ENCODE measurements around the gene HLA-DQA1. TPM values are rescaled to one million over a fixed set of nuclear protein-coding genes. Genes with fewer than 3 reads are reported as not detected.

The HLA-DQA1 gene
- total RNA-seq: not detected in 2 replicates

DNA sequence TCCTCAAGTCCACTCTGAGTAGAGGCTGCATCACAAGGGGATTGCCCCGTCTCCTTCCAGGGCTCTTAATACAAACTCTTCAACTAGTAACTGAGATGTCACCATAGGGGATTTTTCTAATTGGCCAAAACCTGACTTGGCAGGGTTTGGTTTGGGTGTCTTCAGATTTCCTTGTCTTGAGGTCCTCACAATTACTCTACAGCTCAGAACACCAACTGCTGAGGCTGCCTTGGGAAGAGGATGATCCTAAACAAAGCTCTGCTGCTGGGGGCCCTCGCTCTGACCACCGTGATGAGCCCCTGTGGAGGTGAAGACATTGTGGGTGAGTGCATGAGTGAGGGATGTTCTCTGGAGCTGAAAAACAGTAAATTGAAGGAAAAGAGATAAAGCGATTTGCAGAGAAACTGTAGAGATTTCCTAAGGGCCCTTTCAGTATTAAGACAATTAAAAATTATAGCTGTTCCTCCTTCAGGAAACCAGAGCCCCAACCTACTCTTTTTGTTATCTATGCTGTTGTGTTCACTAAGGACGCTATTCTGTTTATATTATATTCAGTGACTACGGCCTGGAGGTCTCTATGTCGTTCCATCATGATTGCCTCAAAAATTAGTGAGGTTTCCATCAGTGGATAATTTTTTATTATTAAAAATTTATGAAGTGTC, at the start of gene HLA-DQA1:
Gene HLA-DQA1, plus strand, starts transcription at position 188 of the 662 bp plus-strand sequence. Its CDS starts 53 bp downstream, at position 241.

GRCh38 chr6:32589596-32590449, 47.4 kb upstream of the HLA-DQA1 start, which contains the start of gene HLA-DRB1:
HLA-DRB1 (minus strand) TSS chr6:32589848; CDS start chr6:32589742, 106 bp downstream.

DNA sequence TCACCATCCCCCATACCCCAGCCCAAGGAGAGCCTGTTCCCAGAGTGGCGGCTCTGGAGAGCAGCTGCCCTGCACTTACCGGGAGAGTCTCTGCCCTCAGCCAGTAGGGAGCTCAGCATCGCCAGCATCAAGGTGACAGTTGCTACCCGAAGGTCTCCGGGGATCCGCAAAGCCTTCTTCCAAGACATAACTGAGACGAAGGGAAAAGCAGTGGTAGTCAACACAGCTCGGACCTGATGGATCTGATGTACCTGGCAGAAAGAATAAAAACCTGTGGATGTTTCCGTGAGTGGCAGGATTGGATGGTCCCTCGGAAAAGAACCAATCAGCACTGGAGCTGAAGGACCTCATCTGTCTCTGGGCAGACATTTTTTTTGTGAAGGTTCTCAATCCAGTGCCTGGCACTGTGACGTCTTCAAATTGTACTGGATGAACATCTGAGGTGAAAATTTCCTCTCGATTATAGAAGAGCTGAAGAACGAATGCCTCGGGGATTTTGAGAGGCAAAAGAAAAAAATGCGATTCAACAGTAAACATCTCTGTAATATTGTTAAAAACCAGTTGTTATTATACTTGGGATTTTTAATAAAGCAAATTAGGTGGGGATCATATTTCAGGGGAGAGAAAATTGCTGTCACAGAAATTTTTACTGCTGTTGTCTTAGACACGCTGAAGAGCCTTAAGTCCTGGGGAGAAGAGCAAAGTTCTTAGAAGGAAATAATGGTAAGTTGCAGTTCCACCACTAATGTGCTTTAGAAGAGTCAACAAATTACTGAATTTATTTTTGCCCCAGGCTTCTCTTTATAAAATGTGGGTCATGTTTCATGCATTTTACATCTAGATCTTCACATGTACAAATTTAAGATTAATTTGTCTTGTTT, 29.5 kb downstream of the HLA-DQA1 start, which contains the start of gene HLA-DQB1:
Gene HLA-DQB1, minus strand, starts transcription at position 238 of the 881 bp plus-strand sequence. Its CDS starts 50 bp downstream, at position 188.

Other genes starting within 250 kb of the HLA-DQA1 start
- gene BTNL2, start 230.2 kb upstream of the HLA-DQA1 start, total RNA-seq: not detected in 2 replicates
- not detected in 2 replicates for gene HLA-DRA, start 197.5 kb upstream of the HLA-DQA1 start, total RNA-seq
- not detected in 2 replicates for gene HLA-DRB5, start 107.1 kb upstream of the HLA-DQA1 start, total RNA-seq
- not detected in 2 replicates for gene HLA-DRB1, start 47.6 kb upstream of the HLA-DQA1 start, total RNA-seq
- gene HLA-DQB1, start 29.3 kb downstream of the HLA-DQA1 start, total RNA-seq: not detected in 2 replicates
- not detected in 2 replicates for gene HLA-DQA2, start 104.0 kb downstream of the HLA-DQA1 start, total RNA-seq
- not detected in 2 replicates for gene HLA-DQB2, start 126.1 kb downstream of the HLA-DQA1 start, total RNA-seq
- 2.2 TPM in 1 of 2 replicates, not detected in the other for gene HLA-DOB, start 179.6 kb downstream of the HLA-DQA1 start, total RNA-seq
- 6.3 and 6.6 TPM in 2 replicates for gene TAP2, start 201.3 kb downstream of the HLA-DQA1 start, total RNA-seq
- 32.7 and 68.0 TPM in 2 replicates for gene PSMB8, start 206.6 kb downstream of the HLA-DQA1 start, total RNA-seq
- gene TAP1, start 216.3 kb downstream of the HLA-DQA1 start, total RNA-seq: 15.9 and 19.5 TPM in 2 replicates
- gene PSMB9, start 216.8 kb downstream of the HLA-DQA1 start, total RNA-seq: 11.1 and 18.1 TPM in 2 replicates